Measurements from ENCODE around the gene THAP2. TPM values are rescaled to one million over a fixed set of nuclear protein-coding genes. Genes with fewer than 3 reads are reported as not detected.
A peak's percentile ranks its signal among the peaks of the same experiment; 100 is the strongest.
"Not testable (repeated sequence)": the region's sequence is repeated elsewhere in the genome, so short reads cannot be mapped to it uniquely, and the experiment has no call there.

THAP2 gene
- total and polyA plus RNA-seq, 2 experiments from 2014 or later, result 4.7 to 16.5 TPM

- Mint-ChIP-seq H3K4me3 (peak overlapping the region; percentile 91), H3K27me3 (ENCODE audit: insufficient read depth, low read depth, poor library complexity) (no peaks in the 10 kb centered on the region), H3K9me3 (no peaks in the 10 kb centered on the region), H3K4me1 (peaks cover 7% of the 10 kb centered on the region; the same call in 2 of the 3 replicates), H3K36me3 (ENCODE audit: low read depth) (no peaks in the 10 kb centered on the region), H3K27ac (peak overlapping the region; percentile 94)
- ATAC-seq (no peak), DNase-seq (ENCODE audit: low spot score) (no peak)
- H3K36me3 ChIP-seq (ENCODE audit: insufficient read depth), result no peaks in the 10 kb centered on the region
- no peak for TF ChIP-seq EZH2 (IDR thresholded peaks at IDR 0.05; ENCODE audit: low read depth, unreplicated experiment)
- H3F3A ChIP-seq (replicated peaks; ENCODE audit: low read depth), result no peaks in the 10 kb centered on the region
- H3K9me2 ChIP-seq (ENCODE audit: insufficient read depth), result no peaks in the 10 kb centered on the region
- H4K20me1 ChIP-seq (replicated peaks; ENCODE audit: insufficient read depth), result no peaks in the 10 kb centered on the region
- H2AFZ ChIP-seq, result peak overlapping the region; percentile 74
- peak overlapping the region; percentile 84 for H3K4me2 ChIP-seq
- H3K27ac ChIP-seq (ENCODE audit: low read depth), result no peak overlapping the region
- peaks cover 4% of the 10 kb centered on the region; the same call in 1 of the 2 replicates for H3K4me1 ChIP-seq (ENCODE audit: insufficient read depth)
- no peaks in the 10 kb centered on the region for H3K27me3 ChIP-seq (ENCODE audit: insufficient read depth)
- H3K4me3 ChIP-seq, result peak overlapping the region; percentile 56
- peaks cover 15% of the 10 kb centered on the region; the same call in 1 of the 2 replicates for H3K79me2 ChIP-seq (replicated peaks; ENCODE audit: insufficient read depth)
Measured at GRCh38 chr12:71686658-71687025, 22.5 kb downstream of the THAP2 start.

DNA sequence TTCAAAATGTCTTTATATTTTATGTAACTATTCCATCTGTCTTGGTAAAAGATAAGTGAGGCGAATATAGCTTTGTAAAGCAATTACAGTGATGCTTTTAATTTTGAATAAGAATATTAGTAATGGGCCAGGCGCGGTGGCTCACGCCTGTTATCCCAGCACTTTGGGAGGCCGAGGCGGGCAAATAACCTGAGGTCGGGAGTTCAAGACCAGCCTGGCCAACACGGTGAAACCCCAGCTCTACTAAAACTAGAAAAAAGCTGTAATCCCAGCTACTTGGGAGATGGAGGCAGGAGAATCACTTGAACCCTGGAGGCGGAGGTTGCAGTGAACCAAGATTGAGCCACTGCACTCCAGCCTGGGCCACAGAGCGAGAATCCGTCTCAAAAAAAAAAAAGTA lies 23.1 kb downstream of the THAP2 start:
- H3K36me3 Mint-ChIP-seq (ENCODE audit: low read depth); H3K27ac ChIP-seq (ENCODE audit: low read depth); H2AFZ ChIP-seq; ATAC-seq; H3K4me1 Mint-ChIP-seq; H3K9me2 ChIP-seq (ENCODE audit: insufficient read depth); H3K27ac Mint-ChIP-seq; DNase-seq (ENCODE audit: low spot score); H3K27me3 ChIP-seq (ENCODE audit: insufficient read depth); H3K9me3 Mint-ChIP-seq; H3K4me1 ChIP-seq (ENCODE audit: insufficient read depth); H3K27me3 Mint-ChIP-seq (ENCODE audit: insufficient read depth, low read depth, poor library complexity); H4K20me1 ChIP-seq (replicated peaks; ENCODE audit: insufficient read depth); H3F3A ChIP-seq (replicated peaks; ENCODE audit: low read depth); H3K36me3 ChIP-seq (ENCODE audit: insufficient read depth): not testable (repeated sequence)
- peak overlapping the region; percentile 84 for H3K4me2 ChIP-seq
- peak overlapping the region; percentile 91; the same call in 2 of the 3 replicates for H3K4me3 Mint-ChIP-seq
- H3K4me3 ChIP-seq, result peak overlapping the region; percentile 56
- peaks cover 15% of the 10 kb centered on the region; the same call in 1 of the 2 replicates for H3K79me2 ChIP-seq (replicated peaks; ENCODE audit: insufficient read depth)

GRCh38 chr12:71688961-71689570 lies 25.0 kb downstream of the THAP2 start:
- no peaks in the 10 kb centered on the region for H3K9me3 Mint-ChIP-seq
- H3K4me3 Mint-ChIP-seq, result no peak overlapping the region
- Histone ChIP-seq H3K4me3 (no peak overlapping the region), H3K9me2 (ENCODE audit: insufficient read depth) (no peaks in the 10 kb centered on the region), H3K36me3 (ENCODE audit: insufficient read depth) (no peaks in the 10 kb centered on the region), H3K4me1 (ENCODE audit: insufficient read depth) (peaks cover 4% of the 10 kb centered on the region; the same call in 1 of the 2 replicates), H3F3A (replicated peaks; ENCODE audit: low read depth) (no peaks in the 10 kb centered on the region), H3K79me2 (replicated peaks; ENCODE audit: insufficient read depth) (peaks cover 15% of the 10 kb centered on the region; the same call in 1 of the 2 replicates), H2AFZ (no peak overlapping the region), H3K27me3 (ENCODE audit: insufficient read depth) (no peaks in the 10 kb centered on the region), H4K20me1 (replicated peaks; ENCODE audit: insufficient read depth) (no peaks in the 10 kb centered on the region), H3K27ac (ENCODE audit: low read depth) (no peak overlapping the region), H3K4me2 (no peak overlapping the region)
- DNase-seq (ENCODE audit: low spot score), result no peak
- no peaks in the 10 kb centered on the region for H3K36me3 Mint-ChIP-seq (ENCODE audit: low read depth)
- no peaks in the 10 kb centered on the region for H3K27me3 Mint-ChIP-seq (ENCODE audit: insufficient read depth, low read depth, poor library complexity)
- H3K4me1 Mint-ChIP-seq, result peaks cover 7% of the 10 kb centered on the region; the same call in 2 of the 3 replicates
- H3K27ac Mint-ChIP-seq, result no peak overlapping the region
- ATAC-seq, result no peak
- TF ChIP-seq NANOG (IDR thresholded peaks at IDR 0.05; ENCODE audit: borderline replicate concordance) (no peak), STAT1 (IDR thresholded peaks at IDR 0.05; ENCODE audit: unreplicated experiment) (no peak), CREB1 (CRISPR knock-in tag; IDR thresholded peaks at IDR 0.05; ENCODE audit: low read depth) (no peak), JUNB (IDR thresholded peaks at IDR 0.05; ENCODE audit: unreplicated experiment) (no peak), EZH2 (IDR thresholded peaks at IDR 0.05; ENCODE audit: low read depth, unreplicated experiment) (no peak), ZNF331 (CRISPR knock-in tag; IDR thresholded peaks at IDR 0.05; ENCODE audit: low read depth) (no peak), EZH2phosphoT487 (IDR thresholded peaks at IDR 0.05; ENCODE audit: unreplicated experiment) (no peak), POLR2AphosphoS5 (IDR thresholded peaks at IDR 0.05; ENCODE audit: low read depth) (no peak)
- TF ChIP-seq, protein P1, sequence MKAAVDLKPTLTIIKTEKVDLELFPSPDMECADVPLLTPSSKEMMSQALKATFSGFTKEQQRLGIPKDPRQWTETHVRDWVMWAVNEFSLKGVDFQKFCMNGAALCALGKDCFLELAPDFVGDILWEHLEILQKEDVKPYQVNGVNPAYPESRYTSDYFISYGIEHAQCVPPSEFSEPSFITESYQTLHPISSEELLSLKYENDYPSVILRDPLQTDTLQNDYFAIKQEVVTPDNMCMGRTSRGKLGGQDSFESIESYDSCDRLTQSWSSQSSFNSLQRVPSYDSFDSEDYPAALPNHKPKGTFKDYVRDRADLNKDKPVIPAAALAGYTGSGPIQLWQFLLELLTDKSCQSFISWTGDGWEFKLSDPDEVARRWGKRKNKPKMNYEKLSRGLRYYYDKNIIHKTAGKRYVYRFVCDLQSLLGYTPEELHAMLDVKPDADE (IDR thresholded peaks at IDR 0.05), result no peak

Data from GM23338 (cell line).